ENCODE measurements around the gene SALL3. TPM values are rescaled to one million over a fixed set of nuclear protein-coding genes. Genes with fewer than 3 reads are reported as not detected.

Gene SALL3
- total RNA-seq, 2 donors from 2014 or later = 0.05 TPM; not detected in 1

GRCh38 chr18:78971511-78972245, 7.9 kb upstream of the SALL3 start:
- no peak overlapping the region for H3K27ac ChIP-seq
- H3K4me3 ChIP-seq = no peak overlapping the region
- H3K9ac ChIP-seq (ENCODE audit: low read depth in 2 of 2, low read length in 2 of 2) = no peak overlapping the region
- peaks cover 43% of the 10 kb centered on the region for H3K27me3 ChIP-seq
- no peaks in the 10 kb centered on the region for H3K4me1 ChIP-seq
- intact Hi-C loops (cut with DNase I) = no loop called here
- no peaks in the 10 kb centered on the region for H3K36me3 ChIP-seq
- no peak for TF ChIP-seq CTCF (IDR thresholded peaks at IDR 0.05)
- DNase-seq = no peak
- H3K9me3 ChIP-seq = no peaks in the 10 kb centered on the region

- no peak for DNase-seq
- H3K9ac ChIP-seq (ENCODE audit: low read depth in 2 of 2, low read length in 2 of 2) = no peak overlapping the region
- H3K9me3 ChIP-seq = no peaks in the 10 kb centered on the region
- no peak overlapping the region for H3K4me3 ChIP-seq
- no peaks in the 10 kb centered on the region for H3K36me3 ChIP-seq
- H3K27me3 ChIP-seq = peaks cover 50% of the 10 kb centered on the region
- no peak for TF ChIP-seq CTCF (IDR thresholded peaks at IDR 0.05)
- intact Hi-C loops (cut with DNase I) = no loop called here
- no peak overlapping the region for H3K27ac ChIP-seq
- no peaks in the 10 kb centered on the region for H3K4me1 ChIP-seq
Observed at GRCh38 chr18:78972385-78972918, 7.2 kb upstream of the SALL3 start.

- Histone ChIP-seq H3K27ac (no peak overlapping the region), H3K27me3 (peaks cover 50% of the 10 kb centered on the region), H3K9ac (ENCODE audit: low read depth in 2 of 2, low read length in 2 of 2) (no peak overlapping the region), H3K4me3 (no peak overlapping the region), H3K4me1 (no peaks in the 10 kb centered on the region), H3K36me3 (no peaks in the 10 kb centered on the region), H3K9me3 (no peaks in the 10 kb centered on the region)
- DNase-seq = no peak
- TF ChIP-seq CTCF (IDR thresholded peaks at IDR 0.05) = no peak
- intact Hi-C loops (cut with DNase I) = no loop called here
Observed at GRCh38 chr18:78972930-78973331, 6.7 kb upstream of the SALL3 start.

GRCh38 chr18:78973357-78974083, 6.1 kb upstream of the SALL3 start:
- peaks cover 54% of the 10 kb centered on the region for H3K27me3 ChIP-seq
- no peak overlapping the region for H3K4me3 ChIP-seq
- DNase-seq = no peak
- H3K36me3 ChIP-seq = no peaks in the 10 kb centered on the region
- TF ChIP-seq CTCF (IDR thresholded peaks at IDR 0.05) = no peak
- no peaks in the 10 kb centered on the region for H3K4me1 ChIP-seq
- no peak overlapping the region for H3K9ac ChIP-seq (ENCODE audit: low read depth in 2 of 2, low read length in 2 of 2)
- no peaks in the 10 kb centered on the region for H3K9me3 ChIP-seq
- intact Hi-C loops (cut with DNase I) = no loop called here
- no peak overlapping the region for H3K27ac ChIP-seq

GRCh38 chr18:78974115-78974761, 5.4 kb upstream of the SALL3 start:
- Histone ChIP-seq H3K4me3 (no peak overlapping the region), H3K4me1 (no peaks in the 10 kb centered on the region), H3K9me3 (no peaks in the 10 kb centered on the region), H3K36me3 (no peaks in the 10 kb centered on the region), H3K27me3 (peaks cover 60% of the 10 kb centered on the region), H3K27ac (no peak overlapping the region), H3K9ac (ENCODE audit: low read depth in 2 of 2, low read length in 2 of 2) (no peak overlapping the region)
- intact Hi-C loops (cut with DNase I) = no loop called here
- no peak for TF ChIP-seq CTCF (IDR thresholded peaks at IDR 0.05)
- no peak for DNase-seq
